Caco-2 (cell line): ENCODE measurements around the gene SPATA32. TPM values are rescaled to one million over a fixed set of nuclear protein-coding genes. Genes with fewer than 3 reads are reported as not detected.

Experiments
- BruUV-seq: library from RNA; stranded (reverse); fragments of 400-500 nt; replicated peaks from 2 replicates; lab custom pipeline; 2021; lab: Mats Ljungman, UMichigan
- CTCF ChIA-PET: fragments of 300-600 bp; sonication (Branson Sonifier 250); formaldehyde crosslinking; loops from one replicate; lab custom pipeline; 2022; ENCODE audit warnings: antibody characterized with exemption; lab: Charles Lee
- POLR2A ChIA-PET: fragments of 300-600 bp; sonication (Branson Sonifier 250); formaldehyde crosslinking; loops from one replicate; lab custom pipeline; 2022; ENCODE audit warnings: antibody characterized with exemption; lab: Charles Lee
- DNase-seq, 2 experiments: peaks; one replicate each; pipeline versions ENCODE4 v3.0.0 to v3.0.0-alpha.2; 2020 to 2022
- H3K27me3 ChIP-seq: replicated peaks from 2 replicates; pipeline ENCODE4 v1.6.0; 2011; ENCODE audit warnings: low read length; ENCODE audit not compliant: control insufficient read depth, insufficient read depth
- H3K36me3 ChIP-seq: 2 replicates; pipeline ENCODE4 v1.5.1; 2011; ENCODE audit warnings: low read length; ENCODE audit not compliant: control insufficient read depth, insufficient read depth
- H3K4me1 ChIP-seq: fragments of 250-450 bp; sonication (Bioruptor Pico); 2 replicates; pipeline ENCODE4 v1.5.1; 2020; ENCODE audit warnings: mild to moderate bottlenecking
- H3K4me3 ChIP-seq: 2 replicates; pipeline ENCODE4 v1.5.1; 2011; ENCODE audit warnings: low read depth, mild to moderate bottlenecking, control low read depth, low read length
- H3K9me3 ChIP-seq: fragments of 250-450 bp; sonication (Bioruptor Pico); 2 replicates; pipeline ENCODE4 v1.5.1; 2020; ENCODE audit warnings: mild to moderate bottlenecking, moderate library complexity
- H3K27ac Mint-ChIP-seq: one replicate; pipeline ENCODE4 v1.8.0; 2022; ENCODE audit warnings: mixed read lengths; ENCODE audit not compliant: unreplicated experiment
- H3K27me3 Mint-ChIP-seq: one replicate; pipeline ENCODE4 v1.8.0; 2022; ENCODE audit warnings: mixed read lengths; ENCODE audit not compliant: insufficient read depth, unreplicated experiment
- H3K36me3 Mint-ChIP-seq: one replicate; pipeline ENCODE4 v1.8.0; 2022; ENCODE audit warnings: mild to moderate bottlenecking, mixed read lengths; ENCODE audit not compliant: insufficient read depth, unreplicated experiment
- H3K4me1 Mint-ChIP-seq: one replicate; pipeline ENCODE4 v1.8.0; 2022; ENCODE audit warnings: low read depth, mixed read lengths; ENCODE audit not compliant: unreplicated experiment
- H3K4me3 Mint-ChIP-seq: one replicate; pipeline ENCODE4 v1.8.0; 2022; ENCODE audit warnings: mild to moderate bottlenecking, moderate library complexity, mixed read lengths; ENCODE audit not compliant: unreplicated experiment
- H3K9me3 Mint-ChIP-seq: one replicate; pipeline ENCODE4 v1.8.0; 2022; ENCODE audit warnings: mixed read lengths; ENCODE audit not compliant: unreplicated experiment
- intact Hi-C: fragments of 100-400 bp; cut with micrococcal nuclease; formaldehyde crosslinking; loops from one replicate; pipeline ENCODE4 v1.10.0; 2022; ENCODE audit not compliant: unreplicated experiment
- total RNA-seq: library from RNA; stranded (reverse); gene quantifications from 2 replicates; pipeline ENCODE4 v1.2.3, GENCODE V29; 2022
- TF ChIP-seq, protein P1 (sequence below), 2 experiments: fragments of 200-600 bp in 1 of 2; IDR thresholded peaks; 1 replicate in 1 of 2; 2 replicates in 1 of 2; pipeline versions ENCODE4 v1.5.1 to v1.8.0; 2011 to 2022; ENCODE audit warnings: antibody characterized with exemption in 1 of 2, control low read depth in 1 of 2, inconsistent platforms in 1 of 2, low read depth in 1 of 2, low read length in 1 of 2, mild to moderate bottlenecking in 1 of 2, moderate library complexity in 1 of 2; ENCODE audit not compliant: insufficient read depth in 1 of 2, severe bottlenecking in 1 of 2, unreplicated experiment in 1 of 2

Gene SPATA32
- total RNA-seq, 1 experiment from 2014 or later, result not detected

DNA sequence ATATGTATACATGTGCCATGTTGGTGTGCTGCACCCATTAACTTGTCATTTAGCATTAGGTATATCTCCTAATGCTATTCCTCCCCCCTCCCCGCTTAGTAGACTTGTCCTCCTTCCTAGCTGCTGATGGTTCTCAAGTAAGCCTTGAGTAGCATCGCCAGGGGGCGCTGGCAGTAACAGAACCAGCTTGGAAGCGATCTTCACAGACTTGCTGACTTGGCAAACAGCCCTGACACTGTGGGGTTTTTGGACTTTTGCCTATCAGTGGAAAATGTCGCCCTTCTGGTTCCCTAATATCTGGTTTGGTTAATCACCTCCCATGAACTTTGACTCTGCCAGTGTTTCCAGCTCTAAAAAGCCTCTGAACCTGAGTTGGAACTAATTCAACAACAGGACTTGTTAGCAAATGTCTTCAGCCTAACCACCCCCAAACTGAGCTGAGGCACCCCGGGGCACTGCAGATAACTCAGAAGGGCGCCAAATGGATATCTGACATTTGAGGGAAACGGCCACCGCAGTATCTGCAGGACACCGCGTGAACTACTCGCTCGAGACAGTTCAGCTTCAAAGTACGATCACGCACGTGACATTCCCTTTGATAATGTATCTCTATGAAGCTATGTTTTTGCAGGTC lies 15.4 kb upstream of the SPATA32 start:
- intact Hi-C loops, result loop anchor here (1.0 kb wide), 4 partner anchors 40 to 148 kb away; partner anchors contain the start of gene MAP3K14
- TF ChIP-seq, protein P1, sequence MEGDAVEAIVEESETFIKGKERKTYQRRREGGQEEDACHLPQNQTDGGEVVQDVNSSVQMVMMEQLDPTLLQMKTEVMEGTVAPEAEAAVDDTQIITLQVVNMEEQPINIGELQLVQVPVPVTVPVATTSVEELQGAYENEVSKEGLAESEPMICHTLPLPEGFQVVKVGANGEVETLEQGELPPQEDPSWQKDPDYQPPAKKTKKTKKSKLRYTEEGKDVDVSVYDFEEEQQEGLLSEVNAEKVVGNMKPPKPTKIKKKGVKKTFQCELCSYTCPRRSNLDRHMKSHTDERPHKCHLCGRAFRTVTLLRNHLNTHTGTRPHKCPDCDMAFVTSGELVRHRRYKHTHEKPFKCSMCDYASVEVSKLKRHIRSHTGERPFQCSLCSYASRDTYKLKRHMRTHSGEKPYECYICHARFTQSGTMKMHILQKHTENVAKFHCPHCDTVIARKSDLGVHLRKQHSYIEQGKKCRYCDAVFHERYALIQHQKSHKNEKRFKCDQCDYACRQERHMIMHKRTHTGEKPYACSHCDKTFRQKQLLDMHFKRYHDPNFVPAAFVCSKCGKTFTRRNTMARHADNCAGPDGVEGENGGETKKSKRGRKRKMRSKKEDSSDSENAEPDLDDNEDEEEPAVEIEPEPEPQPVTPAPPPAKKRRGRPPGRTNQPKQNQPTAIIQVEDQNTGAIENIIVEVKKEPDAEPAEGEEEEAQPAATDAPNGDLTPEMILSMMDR (IDR thresholded peaks at IDR 0.05; ENCODE audit: insufficient read depth in 1 of 2, low read depth in 1 of 2, low read length in 1 of 2, severe bottlenecking in 1 of 2, unreplicated experiment in 1 of 2), result peak; percentile 88 to 96
- Histone ChIP-seq H3K36me3 (no peaks in the 10 kb centered on the region; the same call in none of the 2 replicates), H3K27me3 (no peaks in the 10 kb centered on the region), H3K4me1 (peaks cover 11% of the 10 kb centered on the region), H3K4me3 (no peak overlapping the region), H3K9me3 (no peaks in the 10 kb centered on the region)
- Mint-ChIP-seq H3K36me3 (peaks cover 25% of the 10 kb centered on the region), H3K4me1 (peaks cover 12% of the 10 kb centered on the region), H3K9me3 (no peaks in the 10 kb centered on the region), H3K4me3 (peak overlapping the region; percentile 41), H3K27me3 (no peaks in the 10 kb centered on the region), H3K27ac (peak overlapping the region; percentile 61)
- ChIA-PET CTCF (interaction anchor here (0.6 to 3.1 kb wide), 26 partner anchors 9 to 148 kb away, joined by 3 to 45 read pairs (median 5); partner anchors contain the start of genes ACBD4 and MAP3K14), POLR2A (interaction anchor here (0.8 to 1.7 kb wide), 7 partner anchors 29 to 108 kb away, joined by 3 to 8 read pairs (median 5); partner anchors contain the start of gene MAP3K14)
- BruUV-seq, result no TSS peak
- peak; percentile 94 to 95 for DNase-seq

DNA sequence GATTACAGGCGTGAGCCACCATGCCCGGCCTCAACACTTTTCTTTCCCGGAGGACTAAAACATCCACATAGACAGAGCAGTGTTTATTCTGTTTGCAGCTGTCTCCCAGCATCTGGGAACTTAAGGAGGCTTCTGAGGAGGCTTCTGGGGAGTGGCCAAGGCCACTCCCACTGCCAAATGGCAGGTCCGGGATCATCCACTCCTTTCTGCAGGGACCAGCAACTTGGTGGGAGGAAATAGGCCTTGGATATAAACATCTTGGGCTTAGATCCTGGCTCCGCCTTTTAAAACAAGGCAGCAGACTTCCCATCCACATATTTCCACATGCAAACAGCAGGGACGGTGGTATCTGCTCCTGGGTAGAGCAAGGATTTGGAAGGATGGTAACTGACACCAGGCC lies 14.1 kb upstream of the SPATA32 start:
- TF ChIP-seq, protein P1 (IDR thresholded peaks at IDR 0.05; ENCODE audit: insufficient read depth in 1 of 2, low read depth in 1 of 2, low read length in 1 of 2, severe bottlenecking in 1 of 2, unreplicated experiment in 1 of 2), result no peak
- H3K4me3 Mint-ChIP-seq, result no peak overlapping the region
- ChIA-PET POLR2A (no interaction called here), CTCF (interaction anchor here (0.7 to 3.1 kb wide), 7 partner anchors 28 to 149 kb away, joined by 3 to 45 read pairs (median 10); partner anchors contain the start of gene MAP3K14)
- peaks cover 23% of the 10 kb centered on the region for H3K36me3 Mint-ChIP-seq
- Histone ChIP-seq H3K27me3 (no peaks in the 10 kb centered on the region), H3K36me3 (no peaks in the 10 kb centered on the region; the same call in none of the 2 replicates), H3K4me1 (peaks cover 11% of the 10 kb centered on the region), H3K4me3 (no peak overlapping the region), H3K9me3 (no peaks in the 10 kb centered on the region)
- H3K27me3 Mint-ChIP-seq, result no peaks in the 10 kb centered on the region
- DNase-seq, result no peak
- intact Hi-C loops, result no loop called here
- no TSS peak for BruUV-seq
- H3K4me1 Mint-ChIP-seq, result peaks cover 12% of the 10 kb centered on the region
- no peaks in the 10 kb centered on the region for H3K9me3 Mint-ChIP-seq
- no peak overlapping the region for H3K27ac Mint-ChIP-seq

DNA sequence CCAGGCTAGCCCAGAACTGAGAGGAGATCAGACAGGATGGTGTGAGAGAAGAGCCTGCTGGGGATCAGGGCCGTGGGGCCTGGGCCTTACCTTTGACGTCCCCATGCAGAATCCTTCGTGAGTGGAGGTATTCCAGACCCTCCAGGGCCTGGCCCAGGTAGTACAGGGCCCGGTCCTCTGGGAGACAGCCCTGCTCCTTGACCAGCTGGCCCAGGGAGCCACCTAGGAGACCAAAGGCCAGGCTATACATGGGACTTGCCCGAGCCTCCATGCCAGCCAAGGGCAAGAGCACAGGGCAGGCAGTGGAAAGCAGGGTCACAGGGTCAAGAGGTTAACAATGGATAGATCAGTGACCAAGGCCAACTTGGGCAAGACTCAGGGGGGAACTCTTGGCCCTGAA lies 12.1 kb upstream of the SPATA32 start:
- POLR2A ChIA-PET, result no interaction called here
- H3K4me3 ChIP-seq, result no peak overlapping the region
- no peaks in the 10 kb centered on the region; the same call in none of the 2 replicates for H3K36me3 ChIP-seq
- peaks cover 11% of the 10 kb centered on the region for H3K4me1 ChIP-seq
- CTCF ChIA-PET, result interaction anchor here (1.1 to 1.3 kb wide), 3 partner anchors 37 to 115 kb away, joined by 3 read pairs; no protein-coding TSS in a partner anchor
- intact Hi-C loops, result no loop called here
- TF ChIP-seq, protein P1 (IDR thresholded peaks at IDR 0.05; ENCODE audit: insufficient read depth in 1 of 2, low read depth in 1 of 2, low read length in 1 of 2, severe bottlenecking in 1 of 2, unreplicated experiment in 1 of 2), result no peak
- no TSS peak for BruUV-seq
- Mint-ChIP-seq H3K4me3 (no peak overlapping the region), H3K36me3 (peaks cover 37% of the 10 kb centered on the region), H3K9me3 (no peaks in the 10 kb centered on the region), H3K27ac (no peak overlapping the region), H3K4me1 (peaks cover 12% of the 10 kb centered on the region), H3K27me3 (no peaks in the 10 kb centered on the region)
- no peak for DNase-seq
- no peaks in the 10 kb centered on the region for H3K27me3 ChIP-seq
- no peaks in the 10 kb centered on the region for H3K9me3 ChIP-seq
